ENCODE data around the gene RC3H1.

GRCh38 chr1:173916667-173917066, 105.5 kb downstream of the RC3H1 start:
- TF ChIP-seq CTCF (IDR thresholded peaks at IDR 0.05), result no peak
- no peak for TF ChIP-seq POLR2A (IDR thresholded peaks at IDR 0.05)

Data from testis (tissue), 2 donors.